Epithelial cell of proximal tubule (primary cell): ENCODE measurements around the gene JAM2. TPM values are rescaled to one million over a fixed set of nuclear protein-coding genes. Genes with fewer than 3 reads are reported as not detected.

ENCODE experiments used
- DNase-seq: peaks from one replicate; pipeline ENCODE4 v3.0.0-alpha.2; 2011; ENCODE audit warnings: low read depth
- H3K4me3 ChIP-seq: 2 replicates; pipeline ENCODE4 v1.5.1; 2011; ENCODE audit warnings: low read depth, mild to moderate bottlenecking, low read length
- CTCF ChIP-seq: conservative IDR thresholded peaks from 2 replicates; pipeline ENCODE4 v1.5.1; 2012; ENCODE audit warnings: low read depth, mild to moderate bottlenecking, low read length
- total RNA-seq: library from RNA; depleted of rRNA; stranded (reverse); fragments of >200 nt; gene quantifications from 2 replicates; pipeline ENCODE4 v1.2.3, GENCODE V29; 2015

The JAM2 gene
- total RNA-seq, 1 donor from 2014 or later, result 0.12 TPM

- no peak overlapping the region for H3K4me3 ChIP-seq
- no peak for DNase-seq
- TF ChIP-seq CTCF, result no peak
Measured at GRCh38 chr21:25717491-25718147, 78.6 kb downstream of the JAM2 start.

GRCh38 chr21:25721987-25722386, 82.9 kb downstream of the JAM2 start:
- no peak for DNase-seq
- TF ChIP-seq CTCF, result no peak

GRCh38 chr21:25722631-25723030, 83.6 kb downstream of the JAM2 start:
- no peak for DNase-seq

More at GRCh38 chr21:25721987-25722386, 82.9 kb downstream of the JAM2 start:
- no peak overlapping the region for H3K4me3 ChIP-seq

GRCh38 chr21:25732091-25732760, 93.2 kb downstream of the JAM2 start:
- no peak for DNase-seq
- H3K4me3 ChIP-seq, result no peak overlapping the region
- TF ChIP-seq CTCF, result no peak

More at GRCh38 chr21:25722631-25723030, 83.6 kb downstream of the JAM2 start:
- TF ChIP-seq CTCF, result no peak
- no peak overlapping the region for H3K4me3 ChIP-seq

- peak overlapping the region; percentile 81 for H3K4me3 ChIP-seq
- DNase-seq, result no peak
- TF ChIP-seq CTCF, result no peak
Measured at GRCh38 chr21:25733859-25734653, 95.0 kb downstream of the JAM2 start.

GRCh38 chr21:25734654-25734903, 95.5 kb downstream of the JAM2 start:
- DNase-seq, result no peak
- peak overlapping the region; percentile 81 for H3K4me3 ChIP-seq
- no peak for TF ChIP-seq CTCF
